Brain pericyte (primary cell): ENCODE data around the gene ALDOA.

Experiments used
- DNase-seq: peaks from one replicate; pipeline ENCODE4 v3.0.0-alpha.2; 2012; ENCODE audit warnings: low read depth, low spot score

Gene ALDOA

GRCh38 chr16:30069611-30070462 is 4.3 kb downstream of the ALDOA start:
- DNase-seq, result no peak

- no peak for DNase-seq
Measured at GRCh38 chr16:30070490-30070889, 4.9 kb downstream of the ALDOA start.

GRCh38 chr16:30075503-30076275 is 10.1 kb downstream of the ALDOA start, which contains the start of gene PPP4C:
Gene PPP4C, plus strand, starts transcription at chr16:30075994. Its CDS starts 384 bp downstream, at chr16:30076378.
- DNase-seq, result peak; percentile 57

- DNase-seq, result no peak
Measured at GRCh38 chr16:30076276-30076791, 10.8 kb downstream of the ALDOA start.

- DNase-seq, result no peak
Measured at GRCh38 chr16:30077656-30078055, 12.1 kb downstream of the ALDOA start.

GRCh38 chr16:30078744-30079143 is 13.2 kb downstream of the ALDOA start:
- DNase-seq, result no peak

- no peak for DNase-seq
Measured at GRCh38 chr16:30079480-30079879, 13.9 kb downstream of the ALDOA start.

GRCh38 chr16:30082545-30083090 is 17.1 kb downstream of the ALDOA start:
- DNase-seq, result no peak

GRCh38 chr16:30083216-30084055 is 17.9 kb downstream of the ALDOA start:
- no peak for DNase-seq

GRCh38 chr16:30084096-30084815 is 18.7 kb downstream of the ALDOA start:
- DNase-seq, result no peak

- DNase-seq, result no peak
Measured at GRCh38 chr16:30084816-30085159, 19.2 kb downstream of the ALDOA start.

GRCh38 chr16:30085247-30085646 is 19.7 kb downstream of the ALDOA start:
- DNase-seq, result no peak

- DNase-seq, result no peak
Measured at GRCh38 chr16:30085820-30086219, 20.3 kb downstream of the ALDOA start.

GRCh38 chr16:30086291-30087140 is 21.0 kb downstream of the ALDOA start:
- DNase-seq, result no peak

GRCh38 chr16:30087181-30087898 is 21.8 kb downstream of the ALDOA start:
- DNase-seq, result no peak

GRCh38 chr16:30088237-30088831 is 22.8 kb downstream of the ALDOA start:
- DNase-seq, result no peak

- DNase-seq, result no peak
Measured at GRCh38 chr16:30088832-30089624, 23.5 kb downstream of the ALDOA start.
